GM18507 (cell line): ENCODE data around the gene ELL2.
"Not testable (repeated sequence)": the region's sequence is repeated elsewhere in the genome, so short reads cannot be mapped to it uniquely, and the experiment has no call there.

ENCODE experiments used
- DNase-seq: peaks from one replicate; pipeline ENCODE4 v3.0.0; 2011; ENCODE audit warnings: low read depth; ENCODE audit not compliant: insufficient read length; ENCODE audit errors: extremely low spot score
- FAIRE-seq: peaks from 2 replicates; lab custom pipeline; 2011; peaks lifted over from hg19 to GRCh38; lab: Jason Lieb, UNC

ELL2 gene

GRCh38 chr5:95917207-95917606, 44.4 kb downstream of the ELL2 start:
- FAIRE-seq: no peak
- no peak for DNase-seq

GRCh38 chr5:95916687-95917085, 45.0 kb downstream of the ELL2 start:
- DNase-seq: no peak
- FAIRE-seq: no peak

- no peak for DNase-seq
- peak; percentile 5 for FAIRE-seq
Measured at GRCh38 chr5:95915999-95916686, 45.5 kb downstream of the ELL2 start.

- no peak for FAIRE-seq
- DNase-seq: no peak
Measured at GRCh38 chr5:95913663-95914062, 48.0 kb downstream of the ELL2 start.

GRCh38 chr5:95912029-95912428, 49.6 kb downstream of the ELL2 start:
- FAIRE-seq (no peak), DNase-seq (no peak)

GRCh38 chr5:95910521-95910920, 51.1 kb downstream of the ELL2 start:
- FAIRE-seq: no peak
- DNase-seq: no peak

- no peak for DNase-seq
- FAIRE-seq: no peak
Measured at GRCh38 chr5:95909738-95910137, 51.9 kb downstream of the ELL2 start.

GRCh38 chr5:95908799-95909198, 52.9 kb downstream of the ELL2 start:
- DNase-seq (no peak), FAIRE-seq (no peak)

- DNase-seq (no peak), FAIRE-seq (no peak)
Measured at GRCh38 chr5:95907740-95908706, 53.6 kb downstream of the ELL2 start.

GRCh38 chr5:95907067-95907705, 54.5 kb downstream of the ELL2 start:
- FAIRE-seq: peak; percentile 36

GRCh38 chr5:95906398-95906797, 55.3 kb downstream of the ELL2 start:
- not testable (repeated sequence) for DNase-seq
- FAIRE-seq: peak; percentile 56

More at GRCh38 chr5:95907067-95907705, 54.5 kb downstream of the ELL2 start:
- DNase-seq: no peak

GRCh38 chr5:95904827-95905226, 56.8 kb downstream of the ELL2 start:
- DNase-seq: no peak
- FAIRE-seq: no peak

GRCh38 chr5:95903838-95904237, 57.8 kb downstream of the ELL2 start:
- no peak for FAIRE-seq
- DNase-seq: no peak

GRCh38 chr5:95901676-95902627, 59.7 kb downstream of the ELL2 start:
- DNase-seq: no peak
- FAIRE-seq: peak; percentile 15

- FAIRE-seq: peak; percentile 9
- no peak for DNase-seq
Measured at GRCh38 chr5:95900383-95900958, 61.2 kb downstream of the ELL2 start.

GRCh38 chr5:95899829-95900228, 61.8 kb downstream of the ELL2 start:
- no peak for DNase-seq
- no peak for FAIRE-seq

GRCh38 chr5:95899006-95899405, 62.6 kb downstream of the ELL2 start:
- DNase-seq (no peak), FAIRE-seq (no peak)

GRCh38 chr5:95895771-95896170, 65.9 kb downstream of the ELL2 start:
- DNase-seq: no peak

GRCh38 chr5:95895251-95895650, 66.4 kb downstream of the ELL2 start:
- FAIRE-seq (no peak), DNase-seq (no peak)

More at GRCh38 chr5:95895771-95896170, 65.9 kb downstream of the ELL2 start:
- FAIRE-seq: no peak
